ENCODE data around the gene SPATA13.

DNA sequence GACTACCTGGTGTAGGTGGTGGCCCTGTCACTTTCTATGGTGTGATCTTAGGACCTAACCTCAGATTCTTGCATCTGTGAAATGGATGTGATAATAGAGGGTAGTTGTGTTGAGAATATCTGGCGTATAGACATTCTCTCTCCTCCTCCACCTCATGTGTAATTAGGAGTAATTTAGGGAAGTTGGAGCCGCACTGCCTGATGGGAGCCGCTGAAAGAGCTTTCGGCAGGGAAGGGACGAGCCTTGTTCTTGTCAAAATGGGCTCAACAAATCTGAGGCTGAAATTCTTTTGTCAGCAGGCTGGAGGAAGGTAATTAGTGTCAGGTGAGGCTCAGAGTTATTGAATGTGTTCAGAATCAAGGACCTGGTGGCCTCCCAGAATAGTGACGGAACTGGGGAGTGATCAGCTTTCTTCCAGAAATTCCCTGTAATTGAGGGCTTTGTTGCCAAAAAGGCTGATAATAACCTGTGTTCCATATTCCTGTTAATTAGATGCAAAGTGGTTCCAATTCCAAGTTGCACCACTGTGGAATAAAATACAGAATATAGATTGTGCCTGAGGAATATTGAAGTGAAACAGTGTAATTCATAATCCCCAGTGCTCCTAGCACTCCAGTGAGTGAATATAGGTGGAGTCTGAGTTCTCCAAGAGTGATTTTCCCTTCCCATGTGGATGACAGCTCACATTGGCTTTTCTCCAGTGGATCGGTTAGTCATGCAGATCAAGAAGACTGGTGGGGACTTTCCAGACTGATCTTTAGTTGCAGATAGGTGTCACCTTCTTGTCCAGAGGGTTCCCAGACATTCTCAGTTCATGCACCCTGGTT is 47.5 kb downstream of the SPATA13 start:
- TF ChIP-seq, protein P1, sequence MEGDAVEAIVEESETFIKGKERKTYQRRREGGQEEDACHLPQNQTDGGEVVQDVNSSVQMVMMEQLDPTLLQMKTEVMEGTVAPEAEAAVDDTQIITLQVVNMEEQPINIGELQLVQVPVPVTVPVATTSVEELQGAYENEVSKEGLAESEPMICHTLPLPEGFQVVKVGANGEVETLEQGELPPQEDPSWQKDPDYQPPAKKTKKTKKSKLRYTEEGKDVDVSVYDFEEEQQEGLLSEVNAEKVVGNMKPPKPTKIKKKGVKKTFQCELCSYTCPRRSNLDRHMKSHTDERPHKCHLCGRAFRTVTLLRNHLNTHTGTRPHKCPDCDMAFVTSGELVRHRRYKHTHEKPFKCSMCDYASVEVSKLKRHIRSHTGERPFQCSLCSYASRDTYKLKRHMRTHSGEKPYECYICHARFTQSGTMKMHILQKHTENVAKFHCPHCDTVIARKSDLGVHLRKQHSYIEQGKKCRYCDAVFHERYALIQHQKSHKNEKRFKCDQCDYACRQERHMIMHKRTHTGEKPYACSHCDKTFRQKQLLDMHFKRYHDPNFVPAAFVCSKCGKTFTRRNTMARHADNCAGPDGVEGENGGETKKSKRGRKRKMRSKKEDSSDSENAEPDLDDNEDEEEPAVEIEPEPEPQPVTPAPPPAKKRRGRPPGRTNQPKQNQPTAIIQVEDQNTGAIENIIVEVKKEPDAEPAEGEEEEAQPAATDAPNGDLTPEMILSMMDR (IDR thresholded peaks at IDR 0.05) = no peak
- TF ChIP-seq POLR2A (IDR thresholded peaks at IDR 0.05) = no peak
- no peak for TF ChIP-seq POLR2AphosphoS5 (IDR thresholded peaks at IDR 0.05)
